GM12892 (cell line): ENCODE results near the gene PHACTR4.

Experiments
- POLR2A ChIP-seq: IDR thresholded peaks from 2 replicates; pipeline ENCODE4 v1.6.1; 2011; ENCODE audit warnings: low read depth, low read length, control low read depth
- POLR2AphosphoS5 ChIP-seq: IDR thresholded peaks from 2 replicates; pipeline ENCODE4 v1.6.1; 2011; ENCODE audit warnings: low read depth, low read length, control low read depth

GRCh38 chr1:28518745-28519341, 149.3 kb downstream of the PHACTR4 start:
- no peak for TF ChIP-seq POLR2A
- no peak for TF ChIP-seq POLR2AphosphoS5
